ENCODE data around the gene MED27. TPM values are rescaled to one million over a fixed set of nuclear protein-coding genes. Genes with fewer than 3 reads are reported as not detected.

MED27 gene
- total RNA-seq, 1 experiment from 2014 or later, result 38.4 TPM

- intact Hi-C loops (cut with micrococcal nuclease), result no loop called here
- no TSS peak for BruUV-seq (replicated peaks)
- DNase-seq (no peak), ATAC-seq (no peak)
- Histone ChIP-seq H3K4me2 (ENCODE audit: low read length) (no peak overlapping the region), H3K4me3 (ENCODE audit: low read length) (no peak overlapping the region), H3K79me2 (ENCODE audit: low read length) (peaks cover 95% of the 10 kb centered on the region), H3F3A (ENCODE audit: low read length, unreplicated experiment) (no peaks in the 10 kb centered on the region), H2AFZ (ENCODE audit: low read length) (no peak overlapping the region), H3K36me3 (ENCODE audit: low read depth, low read length) (no peaks in the 10 kb centered on the region), H3K27ac (ENCODE audit: low read length) (no peak overlapping the region), H3K9ac (ENCODE audit: low read length) (no peak overlapping the region), H3K9me2 (replicated peaks; ENCODE audit: low read length) (no peaks in the 10 kb centered on the region), H4K20me1 (ENCODE audit: low read length) (no peaks in the 10 kb centered on the region), H3K4me1 (ENCODE audit: insufficient read depth, low read length) (no peaks in the 10 kb centered on the region), H3K9me3 (ENCODE audit: low read length) (no peaks in the 10 kb centered on the region), H3K27me3 (ENCODE audit: low read length) (no peaks in the 10 kb centered on the region)
- CTCF ChIA-PET, result no interaction called here
- POLR2A ChIA-PET (ENCODE audit: unreplicated experiment), result interaction anchor here (0.6 kb wide), 1 partner anchor 591 kb away, joined by 6 read pairs; no protein-coding TSS in a partner anchor
- TF ChIP-seq EZH2phosphoT487 (IDR thresholded peaks at IDR 0.05; ENCODE audit: borderline replicate concordance, low read length) (no peak), EZH2 (IDR thresholded peaks at IDR 0.05; ENCODE audit: low read length, unreplicated experiment) (no peak), CTCF (conservative IDR thresholded peaks at IDR 0.05; ENCODE audit: low read depth, low read length) (no peak)
These were observed 43.1 kb downstream of the MED27 start for GRCh38 chr9:132036521-132036920.

GRCh38 chr9:132035679-132036078, 44.0 kb downstream of the MED27 start:
- peaks cover 94% of the 10 kb centered on the region for H3K79me2 ChIP-seq (ENCODE audit: low read length)
- H3K9me3 ChIP-seq (ENCODE audit: low read length), result no peaks in the 10 kb centered on the region
- no peak overlapping the region for H3K9ac ChIP-seq (ENCODE audit: low read length)
- ChIA-PET CTCF (no interaction called here), POLR2A (ENCODE audit: unreplicated experiment) (no interaction called here)
- TF ChIP-seq CTCF (conservative IDR thresholded peaks at IDR 0.05; ENCODE audit: low read depth, low read length), result no peak
- no peak for TF ChIP-seq EZH2phosphoT487 (IDR thresholded peaks at IDR 0.05; ENCODE audit: borderline replicate concordance, low read length)
- TF ChIP-seq EZH2 (IDR thresholded peaks at IDR 0.05; ENCODE audit: low read length, unreplicated experiment), result no peak
- no peak overlapping the region for H2AFZ ChIP-seq (ENCODE audit: low read length)
- no peaks in the 10 kb centered on the region for H3K9me2 ChIP-seq (replicated peaks; ENCODE audit: low read length)
- no peaks in the 10 kb centered on the region for H3K36me3 ChIP-seq (ENCODE audit: low read depth, low read length)
- no peaks in the 10 kb centered on the region for H3F3A ChIP-seq (ENCODE audit: low read length, unreplicated experiment)
- H3K27me3 ChIP-seq (ENCODE audit: low read length), result no peaks in the 10 kb centered on the region
- no peak overlapping the region for H3K4me2 ChIP-seq (ENCODE audit: low read length)
- no peak overlapping the region for H3K27ac ChIP-seq (ENCODE audit: low read length)
- H4K20me1 ChIP-seq (ENCODE audit: low read length), result no peaks in the 10 kb centered on the region
- no peak overlapping the region for H3K4me3 ChIP-seq (ENCODE audit: low read length)
- ATAC-seq (no peak), DNase-seq (no peak)
- intact Hi-C loops (cut with micrococcal nuclease), result no loop called here
- no TSS peak for BruUV-seq (replicated peaks)
- no peaks in the 10 kb centered on the region for H3K4me1 ChIP-seq (ENCODE audit: insufficient read depth, low read length)

GRCh38 chr9:132032238-132032950, 47.3 kb downstream of the MED27 start:
- BruUV-seq (replicated peaks), result no TSS peak
- ATAC-seq (no peak), DNase-seq (no peak)
- intact Hi-C loops (cut with micrococcal nuclease), result no loop called here
- peaks cover 14% of the 10 kb centered on the region for H3K4me1 ChIP-seq (ENCODE audit: insufficient read depth, low read length)
- H2AFZ ChIP-seq (ENCODE audit: low read length), result no peak overlapping the region
- ChIA-PET CTCF (no interaction called here), POLR2A (ENCODE audit: unreplicated experiment) (no interaction called here)
- H3K36me3 ChIP-seq (ENCODE audit: low read depth, low read length), result no peaks in the 10 kb centered on the region
- no peaks in the 10 kb centered on the region for H3K27me3 ChIP-seq (ENCODE audit: low read length)
- no peaks in the 10 kb centered on the region for H4K20me1 ChIP-seq (ENCODE audit: low read length)
- H3K9me2 ChIP-seq (replicated peaks; ENCODE audit: low read length), result no peaks in the 10 kb centered on the region
- no peak overlapping the region for H3K27ac ChIP-seq (ENCODE audit: low read length)
- no peak overlapping the region for H3K4me3 ChIP-seq (ENCODE audit: low read length)
- TF ChIP-seq EZH2 (IDR thresholded peaks at IDR 0.05; ENCODE audit: low read length, unreplicated experiment) (no peak), CTCF (conservative IDR thresholded peaks at IDR 0.05; ENCODE audit: low read depth, low read length) (no peak), EZH2phosphoT487 (IDR thresholded peaks at IDR 0.05; ENCODE audit: borderline replicate concordance, low read length) (no peak)
- H3F3A ChIP-seq (ENCODE audit: low read length, unreplicated experiment), result peaks cover 1% of the 10 kb centered on the region
- H3K79me2 ChIP-seq (ENCODE audit: low read length), result peaks cover 98% of the 10 kb centered on the region
- H3K9me3 ChIP-seq (ENCODE audit: low read length), result no peaks in the 10 kb centered on the region
- no peak overlapping the region for H3K9ac ChIP-seq (ENCODE audit: low read length)
- no peak overlapping the region for H3K4me2 ChIP-seq (ENCODE audit: low read length)
